Measurements from ENCODE around the gene PPM1J.

- TF ChIP-seq CTCF (IDR thresholded peaks at IDR 0.05; ENCODE audit: low read depth, low read length), result no peak
- TF ChIP-seq MYC (IDR thresholded peaks at IDR 0.05; ENCODE audit: low read depth, low read length), result no peak
- no peak for TF ChIP-seq MAX (IDR thresholded peaks at IDR 0.05; ENCODE audit: low read depth, low read length)
- no peak for TF ChIP-seq POLR2A (IDR thresholded peaks at IDR 0.05; ENCODE audit: extremely low read depth, insufficient read length)
Observed at GRCh38 chr1:112729909-112730308, 14.8 kb upstream of the PPM1J start.

Measured in NB4 (cell line).